ENCODE data around the gene EEFSEC. TPM values are rescaled to one million over a fixed set of nuclear protein-coding genes. Genes with fewer than 3 reads are reported as not detected.

Gene EEFSEC
- total RNA-seq, 1 experiment from 2014 or later: 9.5 TPM

DNA sequence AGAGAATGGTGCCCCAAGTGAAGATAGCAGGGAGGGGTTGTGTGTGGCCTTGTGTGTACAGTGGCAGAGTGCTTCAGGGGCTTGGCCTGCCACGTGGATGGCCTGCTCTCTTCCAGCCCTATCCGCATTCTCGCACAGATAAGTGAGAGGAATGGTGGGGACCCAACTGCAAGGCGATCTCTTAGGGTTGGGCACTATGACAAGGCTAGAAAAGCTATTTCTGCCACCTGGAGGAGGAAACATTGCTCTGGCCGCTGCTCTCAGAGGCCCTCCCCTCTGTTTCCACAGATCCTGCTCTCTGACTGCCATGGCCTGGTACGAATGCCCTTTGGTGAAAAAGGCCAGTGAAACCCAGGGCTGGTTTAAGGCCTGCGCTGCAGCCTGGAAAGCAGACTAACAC lies 20.6 kb downstream of the EEFSEC start:
- no peak overlapping the region for H3K23ac ChIP-seq (ENCODE audit: insufficient read length, low read depth, low read length)
- H3K27me3 Mint-ChIP-seq (ENCODE audit: low read depth): no peaks in the 10 kb centered on the region
- WGBS (ENCODE audit: extremely low coverage, insufficient read length, low lambda C conversion rate): no CpG with 5 or more reads among the region's 7 CpGs
- H2BK15ac ChIP-seq (ENCODE audit: low read depth, low read length): no peak overlapping the region
- TF ChIP-seq, protein P1, sequence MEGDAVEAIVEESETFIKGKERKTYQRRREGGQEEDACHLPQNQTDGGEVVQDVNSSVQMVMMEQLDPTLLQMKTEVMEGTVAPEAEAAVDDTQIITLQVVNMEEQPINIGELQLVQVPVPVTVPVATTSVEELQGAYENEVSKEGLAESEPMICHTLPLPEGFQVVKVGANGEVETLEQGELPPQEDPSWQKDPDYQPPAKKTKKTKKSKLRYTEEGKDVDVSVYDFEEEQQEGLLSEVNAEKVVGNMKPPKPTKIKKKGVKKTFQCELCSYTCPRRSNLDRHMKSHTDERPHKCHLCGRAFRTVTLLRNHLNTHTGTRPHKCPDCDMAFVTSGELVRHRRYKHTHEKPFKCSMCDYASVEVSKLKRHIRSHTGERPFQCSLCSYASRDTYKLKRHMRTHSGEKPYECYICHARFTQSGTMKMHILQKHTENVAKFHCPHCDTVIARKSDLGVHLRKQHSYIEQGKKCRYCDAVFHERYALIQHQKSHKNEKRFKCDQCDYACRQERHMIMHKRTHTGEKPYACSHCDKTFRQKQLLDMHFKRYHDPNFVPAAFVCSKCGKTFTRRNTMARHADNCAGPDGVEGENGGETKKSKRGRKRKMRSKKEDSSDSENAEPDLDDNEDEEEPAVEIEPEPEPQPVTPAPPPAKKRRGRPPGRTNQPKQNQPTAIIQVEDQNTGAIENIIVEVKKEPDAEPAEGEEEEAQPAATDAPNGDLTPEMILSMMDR (conservative IDR thresholded peaks at IDR 0.05): peak; percentile 26; the same call in 2 of the 3 replicates
- H3K4ac ChIP-seq (ENCODE audit: low read depth, low read length): no peak overlapping the region
- peaks cover 31 to 40% of the 10 kb centered on the region in 2 experiments for H3K4me1 Mint-ChIP-seq
- H3K27ac ChIP-seq (ENCODE audit: insufficient read length, low read depth, low read length): no peak overlapping the region
- no peak overlapping the region for H2AK5ac ChIP-seq (ENCODE audit: insufficient read length, low read length)
- H3K9me3 ChIP-seq (ENCODE audit: control insufficient read depth, low read depth, low read length): no peaks in the 10 kb centered on the region
- no peaks in the 10 kb centered on the region for H3K79me1 ChIP-seq (ENCODE audit: insufficient read depth, low read depth, low read length, poor library complexity, severe bottlenecking)
- no peaks in the 10 kb centered on the region for H3K27me3 ChIP-seq (ENCODE audit: insufficient read depth, low read length)
- peaks cover 4% of the 10 kb centered on the region; the same call in 1 of the 2 replicates for H3K4me1 ChIP-seq (ENCODE audit: insufficient read depth, low read length)
- no peak overlapping the region for H2BK12ac ChIP-seq (ENCODE audit: insufficient read length, low read depth, low read length)
- 0 out of 7 replicates have a peak overlapping the region, but pooled peaks of 1 of the 3 experiments have one; percentile 43 for H3K27ac Mint-ChIP-seq
- no peak overlapping the region for H3K4me3 Mint-ChIP-seq
- no peak overlapping the region for H3K18ac ChIP-seq (ENCODE audit: insufficient read length, low read depth, low read length)
- no peak overlapping the region for H3K56ac ChIP-seq (ENCODE audit: insufficient read length, low read depth, low read length)
- H2AFZ ChIP-seq (ENCODE audit: low read length): no peak overlapping the region
- no peak overlapping the region for H4K5ac ChIP-seq (ENCODE audit: insufficient read length, low read depth, low read length)
- no peak overlapping the region for H3K14ac ChIP-seq (ENCODE audit: insufficient read depth, low read length)
- no peak overlapping the region for H2BK20ac ChIP-seq (ENCODE audit: low read depth, low read length, poor library complexity, severe bottlenecking)
- no peaks in the 10 kb centered on the region for H3K79me2 ChIP-seq (ENCODE audit: insufficient read depth, low read length)
- peak; percentile 56 for DNase-seq
- no peak overlapping the region for H3K9ac ChIP-seq (ENCODE audit: extremely low read depth, insufficient read length, low read length)
- H4K8ac ChIP-seq (replicated peaks; ENCODE audit: insufficient read length, low read depth, low read length): no peak overlapping the region
- H2BK5ac ChIP-seq (ENCODE audit: insufficient read length, low read length): no peak overlapping the region
- H3T11ph ChIP-seq (ENCODE audit: low read length): no peak overlapping the region
- no peaks in the 10 kb centered on the region; a peak in 1 of 5 replicates for H3K9me3 Mint-ChIP-seq
- H3K23me2 ChIP-seq (ENCODE audit: insufficient read length, low read depth, low read length, poor library complexity, severe bottlenecking): no peaks in the 10 kb centered on the region
- no peaks in the 10 kb centered on the region for H4K20me1 ChIP-seq (ENCODE audit: control insufficient read depth, insufficient read depth, insufficient read length)
- H3K36me3 Mint-ChIP-seq (ENCODE audit: insufficient read depth in 1 of 3, low read depth in 3 of 3): no peaks in the 10 kb centered on the region; a peak in 1 of 7 replicates
- H2BK120ac ChIP-seq (ENCODE audit: low read depth, low read length, poor library complexity, severe bottlenecking): no peak overlapping the region
- H4K91ac ChIP-seq (ENCODE audit: insufficient read length, low read depth, low read length): no peak overlapping the region
- H3K4me2 ChIP-seq (ENCODE audit: insufficient read depth, insufficient read length, low read length): no peak overlapping the region
